Kasumi-1 (cell line): ENCODE data around the gene PERCC1.
"Not testable (repeated sequence)": the region's sequence is repeated elsewhere in the genome, so short reads cannot be mapped to it uniquely, and the experiment has no call there.

Experiments used
- DNase-seq, 2 experiments: peaks; one replicate each; lab custom pipeline; 2025; lab: John Stamatoyannopoulos, UW

PERCC1 gene

GRCh38 chr16:1434644-1435592, 4.0 kb downstream of the PERCC1 start:
- no peak for DNase-seq

- no peak for DNase-seq
Measured at GRCh38 chr16:1435921-1436697, 5.2 kb downstream of the PERCC1 start.

GRCh38 chr16:1436731-1437355, 6.0 kb downstream of the PERCC1 start:
- no peak for DNase-seq

GRCh38 chr16:1437606-1438005, 6.7 kb downstream of the PERCC1 start:
- DNase-seq = no peak

- DNase-seq = no peak
Measured at GRCh38 chr16:1438229-1439057, 7.6 kb downstream of the PERCC1 start.

GRCh38 chr16:1439058-1439698, 8.3 kb downstream of the PERCC1 start:
- DNase-seq = no peak

GRCh38 chr16:1439699-1440074, 8.8 kb downstream of the PERCC1 start:
- not testable (repeated sequence) for DNase-seq

GRCh38 chr16:1441391-1441829, 10.5 kb downstream of the PERCC1 start:
- DNase-seq = no peak

- DNase-seq = no peak
Measured at GRCh38 chr16:1442697-1443096, 11.8 kb downstream of the PERCC1 start.

GRCh38 chr16:1443403-1443973, 12.6 kb downstream of the PERCC1 start:
- no peak for DNase-seq

GRCh38 chr16:1443980-1444729, 13.3 kb downstream of the PERCC1 start, which contains the start of gene CCDC154:
Gene CCDC154 (minus strand): TSS chr16:1444556. CDS start chr16:1444322, 234 bp downstream.
- no peak for DNase-seq

- no peak for DNase-seq
Measured at GRCh38 chr16:1444730-1445517, 14.0 kb downstream of the PERCC1 start.

GRCh38 chr16:1445518-1446203, 14.8 kb downstream of the PERCC1 start:
- no peak for DNase-seq

GRCh38 chr16:1446296-1447080, 15.6 kb downstream of the PERCC1 start:
- no peak for DNase-seq

GRCh38 chr16:1447965-1448364, 17.1 kb downstream of the PERCC1 start:
- no peak for DNase-seq

GRCh38 chr16:1448536-1449116, 17.7 kb downstream of the PERCC1 start:
- no peak for DNase-seq

GRCh38 chr16:1449201-1449788, 18.4 kb downstream of the PERCC1 start:
- DNase-seq = no peak
